Measurements from ENCODE around the gene NSD1.

DNA sequence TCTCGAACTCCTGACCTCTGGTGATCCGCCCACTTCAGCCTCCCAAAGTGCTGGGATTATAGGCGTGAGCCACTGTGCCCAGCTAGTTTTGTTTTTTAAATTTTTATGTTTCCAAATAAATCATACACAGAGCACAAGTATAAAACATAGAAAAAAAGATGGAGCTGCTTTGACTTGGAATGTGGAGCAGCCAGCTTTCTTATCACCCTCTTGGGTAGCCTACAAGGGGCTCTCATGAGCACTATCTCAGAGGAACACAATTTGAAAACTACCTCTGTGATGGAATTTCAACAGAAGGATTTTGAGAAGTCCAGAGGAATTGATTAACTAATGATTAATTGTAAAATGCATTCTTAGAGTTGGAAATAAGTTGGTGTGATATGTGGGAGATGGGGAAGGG, 45.9 kb downstream of the NSD1 start:
- TF ChIP-seq RAD21 (IDR thresholded peaks at IDR 0.05; ENCODE audit: low read depth) (no peak), TAF1 (IDR thresholded peaks at IDR 0.05; ENCODE audit: low read depth) (no peak), FOXM1 (IDR thresholded peaks at IDR 0.05; ENCODE audit: borderline replicate concordance, low read depth) (no peak), TEAD4 (IDR thresholded peaks at IDR 0.05) (no peak), YY1 (IDR thresholded peaks at IDR 0.05; ENCODE audit: low read depth) (no peak), CREB1 (IDR thresholded peaks at IDR 0.05; ENCODE audit: low read depth) (no peak), EP300 (IDR thresholded peaks at IDR 0.05; ENCODE audit: borderline replicate concordance) (no peak), ZBTB7A (IDR thresholded peaks at IDR 0.05; ENCODE audit: low read depth) (no peak), EGR1 (IDR thresholded peaks at IDR 0.05) (no peak), CEBPB (IDR thresholded peaks at IDR 0.05) (no peak), NFIC (IDR thresholded peaks at IDR 0.05) (no peak)
- TF ChIP-seq, protein P1, sequence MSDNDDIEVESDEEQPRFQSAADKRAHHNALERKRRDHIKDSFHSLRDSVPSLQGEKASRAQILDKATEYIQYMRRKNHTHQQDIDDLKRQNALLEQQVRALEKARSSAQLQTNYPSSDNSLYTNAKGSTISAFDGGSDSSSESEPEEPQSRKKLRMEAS (IDR thresholded peaks at IDR 0.05), result no peak
- TF ChIP-seq, protein P2, sequence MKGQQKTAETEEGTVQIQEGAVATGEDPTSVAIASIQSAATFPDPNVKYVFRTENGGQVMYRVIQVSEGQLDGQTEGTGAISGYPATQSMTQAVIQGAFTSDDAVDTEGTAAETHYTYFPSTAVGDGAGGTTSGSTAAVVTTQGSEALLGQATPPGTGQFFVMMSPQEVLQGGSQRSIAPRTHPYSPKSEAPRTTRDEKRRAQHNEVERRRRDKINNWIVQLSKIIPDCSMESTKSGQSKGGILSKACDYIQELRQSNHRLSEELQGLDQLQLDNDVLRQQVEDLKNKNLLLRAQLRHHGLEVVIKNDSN (IDR thresholded peaks at IDR 0.05), result no peak
- TF ChIP-seq, protein P3, sequence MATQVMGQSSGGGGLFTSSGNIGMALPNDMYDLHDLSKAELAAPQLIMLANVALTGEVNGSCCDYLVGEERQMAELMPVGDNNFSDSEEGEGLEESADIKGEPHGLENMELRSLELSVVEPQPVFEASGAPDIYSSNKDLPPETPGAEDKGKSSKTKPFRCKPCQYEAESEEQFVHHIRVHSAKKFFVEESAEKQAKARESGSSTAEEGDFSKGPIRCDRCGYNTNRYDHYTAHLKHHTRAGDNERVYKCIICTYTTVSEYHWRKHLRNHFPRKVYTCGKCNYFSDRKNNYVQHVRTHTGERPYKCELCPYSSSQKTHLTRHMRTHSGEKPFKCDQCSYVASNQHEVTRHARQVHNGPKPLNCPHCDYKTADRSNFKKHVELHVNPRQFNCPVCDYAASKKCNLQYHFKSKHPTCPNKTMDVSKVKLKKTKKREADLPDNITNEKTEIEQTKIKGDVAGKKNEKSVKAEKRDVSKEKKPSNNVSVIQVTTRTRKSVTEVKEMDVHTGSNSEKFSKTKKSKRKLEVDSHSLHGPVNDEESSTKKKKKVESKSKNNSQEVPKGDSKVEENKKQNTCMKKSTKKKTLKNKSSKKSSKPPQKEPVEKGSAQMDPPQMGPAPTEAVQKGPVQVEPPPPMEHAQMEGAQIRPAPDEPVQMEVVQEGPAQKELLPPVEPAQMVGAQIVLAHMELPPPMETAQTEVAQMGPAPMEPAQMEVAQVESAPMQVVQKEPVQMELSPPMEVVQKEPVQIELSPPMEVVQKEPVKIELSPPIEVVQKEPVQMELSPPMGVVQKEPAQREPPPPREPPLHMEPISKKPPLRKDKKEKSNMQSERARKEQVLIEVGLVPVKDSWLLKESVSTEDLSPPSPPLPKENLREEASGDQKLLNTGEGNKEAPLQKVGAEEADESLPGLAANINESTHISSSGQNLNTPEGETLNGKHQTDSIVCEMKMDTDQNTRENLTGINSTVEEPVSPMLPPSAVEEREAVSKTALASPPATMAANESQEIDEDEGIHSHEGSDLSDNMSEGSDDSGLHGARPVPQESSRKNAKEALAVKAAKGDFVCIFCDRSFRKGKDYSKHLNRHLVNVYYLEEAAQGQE (IDR thresholded peaks at IDR 0.05; ENCODE audit: low read depth), result no peak
